Loucy (cell line): ENCODE data around the gene TRPM3.

Experiments
- H2AFZ ChIP-seq: fragments of 200-600 bp; sonication (generic); 2 replicates; pipeline ENCODE4 v1.6.0; 2016; ENCODE audit warnings: antibody characterized with exemption, mild to moderate bottlenecking, low read length, moderate library complexity
- H3F3A ChIP-seq: fragments of 200-600 bp; 2 replicates; pipeline ENCODE4 v1.6.0; 2016; ENCODE audit warnings: antibody characterized with exemption, low read depth, mild to moderate bottlenecking
- H3K27me3 ChIP-seq: fragments of 200-600 bp; sonication (generic); 2 replicates; pipeline ENCODE4 v1.6.1; 2014; ENCODE audit warnings: low read length, mild to moderate bottlenecking; ENCODE audit not compliant: insufficient read depth, poor library complexity, severe bottlenecking
- H3K36me3 ChIP-seq: fragments of 200-600 bp; sonication (generic); 2 replicates; pipeline ENCODE4 v1.6.1; 2016; ENCODE audit warnings: low read length; ENCODE audit not compliant: insufficient read depth
- H3K4me1 ChIP-seq: fragments of 200-600 bp; sonication (generic); 2 replicates; pipeline ENCODE4 v1.5.1; 2014; ENCODE audit warnings: low read length, mild to moderate bottlenecking; ENCODE audit not compliant: insufficient read depth, poor library complexity, severe bottlenecking
- H3K4me2 ChIP-seq: fragments of 200-600 bp; sonication (generic); 2 replicates; pipeline ENCODE4 v1.6.0; 2014; ENCODE audit warnings: antibody characterized with exemption, low read length, low read depth, mild to moderate bottlenecking; ENCODE audit not compliant: poor library complexity, severe bottlenecking
- H3K4me3 ChIP-seq: fragments of 200-600 bp; sonication (generic); 2 replicates; pipeline ENCODE4 v1.5.1; 2014; ENCODE audit warnings: low read length, mild to moderate bottlenecking, mixed read lengths; ENCODE audit not compliant: poor library complexity, severe bottlenecking
- H3K79me2 ChIP-seq: fragments of 200-600 bp; sonication (generic); 2 replicates; pipeline ENCODE4 v1.6.1; 2014; ENCODE audit warnings: low read length; ENCODE audit not compliant: insufficient read depth
- H3K9ac ChIP-seq: fragments of 200-600 bp; sonication (generic); 2 replicates; pipeline ENCODE4 v1.6.0; 2014; ENCODE audit warnings: mild to moderate bottlenecking, low read depth, low read length, moderate library complexity; ENCODE audit not compliant: poor library complexity, severe bottlenecking
- H3K9me2 ChIP-seq: fragments of 200-600 bp; sonication (generic); replicated peaks from 2 replicates; pipeline ENCODE4 v1.6.1; 2016; ENCODE audit warnings: low read depth, low read length, mixed read lengths
- H3K9me3 ChIP-seq: fragments of 200-600 bp; sonication (generic); 2 replicates; pipeline ENCODE4 v1.6.1; 2014; ENCODE audit warnings: mild to moderate bottlenecking, antibody characterized with exemption, low read length, low read depth; ENCODE audit not compliant: insufficient read depth
- H4K20me1 ChIP-seq: fragments of 200-600 bp; sonication (generic); 2 replicates; pipeline ENCODE4 v1.6.0; 2014; ENCODE audit warnings: antibody characterized with exemption, low read length, mild to moderate bottlenecking; ENCODE audit not compliant: insufficient read depth, poor library complexity, severe bottlenecking
- CTCF ChIP-seq: fragments of 200-600 bp; sonication (generic); conservative IDR thresholded peaks from 2 replicates; pipeline ENCODE4 v1.5.1; 2014; ENCODE audit warnings: mild to moderate bottlenecking, antibody characterized with exemption, low read length
- EZH2phosphoT487 ChIP-seq: fragments of 200-600 bp; IDR thresholded peaks from 2 replicates; pipeline ENCODE4 v1.6.1; 2018; ENCODE audit warnings: antibody characterized with exemption, mild to moderate bottlenecking, moderate library complexity, borderline replicate concordance

TRPM3 gene

DNA sequence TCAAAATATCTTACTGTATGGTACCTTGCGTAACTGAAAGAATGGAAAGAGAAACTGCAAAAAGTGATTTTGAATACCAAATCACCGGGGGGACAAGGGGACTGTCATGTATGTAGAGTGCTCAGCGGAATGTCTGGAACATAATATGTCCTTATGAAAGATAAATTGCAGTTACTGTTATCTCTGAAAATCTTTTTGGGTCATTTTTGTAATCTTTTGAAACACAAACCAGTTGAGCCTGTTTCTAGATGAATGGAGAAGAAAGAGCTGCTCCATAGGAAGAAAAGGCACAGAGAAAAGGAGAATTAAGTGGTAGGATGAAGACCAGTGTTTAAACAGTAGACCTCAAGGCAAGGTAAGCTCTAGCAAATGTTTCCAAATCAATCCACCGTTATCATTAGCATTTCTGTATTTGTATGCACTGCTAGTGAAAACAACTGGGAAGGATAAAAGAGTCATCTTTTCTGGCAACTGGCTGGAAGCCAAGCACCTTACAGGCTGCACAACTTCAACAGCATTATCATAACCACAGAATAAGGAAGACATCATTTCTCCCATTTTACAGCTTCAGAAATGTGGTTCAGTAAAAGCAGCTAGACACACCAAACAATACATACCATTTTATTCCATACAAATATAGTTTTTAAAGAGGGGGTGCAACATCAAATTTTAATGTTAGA lies 158.5 kb downstream of the TRPM3 start:
- TF ChIP-seq EZH2phosphoT487 (no peak), CTCF (no peak)
- Histone ChIP-seq H3K4me3 (no peak overlapping the region), H2AFZ (no peak overlapping the region), H3K4me2 (no peak overlapping the region), H3K9me3 (no peaks in the 10 kb centered on the region), H3F3A (no peaks in the 10 kb centered on the region), H3K4me1 (no peaks in the 10 kb centered on the region), H3K27me3 (no peaks in the 10 kb centered on the region), H3K9ac (no peak overlapping the region), H4K20me1 (no peaks in the 10 kb centered on the region), H3K9me2 (no peaks in the 10 kb centered on the region), H3K36me3 (no peaks in the 10 kb centered on the region), H3K79me2 (no peaks in the 10 kb centered on the region)

DNA sequence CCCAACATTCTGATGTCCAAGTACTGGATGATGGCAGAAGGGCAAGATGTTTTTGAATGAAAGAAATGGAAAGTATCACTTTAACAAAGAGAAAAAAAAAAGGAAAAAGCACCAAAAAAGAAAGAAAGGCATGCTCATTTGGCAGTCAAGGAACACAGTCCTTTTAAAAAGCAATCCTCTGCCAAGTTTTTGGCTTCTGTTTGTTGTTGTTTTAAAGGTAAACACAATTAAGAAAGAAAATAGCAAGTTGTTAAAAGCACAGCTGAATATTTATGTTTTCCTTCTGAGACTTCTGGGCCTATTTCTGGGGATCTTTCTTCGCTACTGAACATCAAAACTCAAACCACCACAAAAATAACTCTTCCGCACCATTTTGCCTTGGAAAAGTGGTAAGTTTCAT lies 162.1 kb downstream of the TRPM3 start:
- no peak overlapping the region for H3K9ac ChIP-seq
- no peaks in the 10 kb centered on the region for H3K79me2 ChIP-seq
- H3K36me3 ChIP-seq = no peaks in the 10 kb centered on the region
- H2AFZ ChIP-seq = no peak overlapping the region
- no peaks in the 10 kb centered on the region for H3K9me3 ChIP-seq
- no peaks in the 10 kb centered on the region for H3K4me1 ChIP-seq
- no peaks in the 10 kb centered on the region for H3K27me3 ChIP-seq
- TF ChIP-seq EZH2phosphoT487 = no peak
- TF ChIP-seq CTCF = no peak
- no peaks in the 10 kb centered on the region for H3F3A ChIP-seq
- H3K4me2 ChIP-seq = no peak overlapping the region
- no peaks in the 10 kb centered on the region for H3K9me2 ChIP-seq
- H4K20me1 ChIP-seq = no peaks in the 10 kb centered on the region
- H3K4me3 ChIP-seq = no peak overlapping the region

GRCh38 chr9:70954596-70955143 lies 166.8 kb downstream of the TRPM3 start:
- H3K4me3 ChIP-seq = no peak overlapping the region
- no peaks in the 10 kb centered on the region for H3F3A ChIP-seq
- H4K20me1 ChIP-seq = no peaks in the 10 kb centered on the region
- TF ChIP-seq EZH2phosphoT487 = no peak
- no peak for TF ChIP-seq CTCF
- H3K79me2 ChIP-seq = no peaks in the 10 kb centered on the region
- no peak overlapping the region for H2AFZ ChIP-seq
- no peak overlapping the region for H3K4me2 ChIP-seq
- no peaks in the 10 kb centered on the region for H3K27me3 ChIP-seq
- no peaks in the 10 kb centered on the region for H3K9me3 ChIP-seq
- no peaks in the 10 kb centered on the region for H3K36me3 ChIP-seq
- H3K4me1 ChIP-seq = no peaks in the 10 kb centered on the region
- no peaks in the 10 kb centered on the region for H3K9me2 ChIP-seq
- H3K9ac ChIP-seq = no peak overlapping the region
